MM.1S (cell line): ENCODE results near the gene CUEDC2.

ENCODE experiments used
- DNase-seq: peaks from one replicate; pipeline ENCODE4 v3.0.0-alpha.2; 2015
- H2AFZ ChIP-seq: fragments of 300-600 bp; sonication (generic); 2 replicates; pipeline ENCODE4 v1.6.0; 2016; ENCODE audit warnings: antibody characterized with exemption, low read length
- H3F3A ChIP-seq: fragments of 300-600 bp; sonication (generic); 2 replicates; pipeline ENCODE4 v1.6.1; 2016; ENCODE audit warnings: mild to moderate bottlenecking, antibody characterized with exemption, low read length, moderate library complexity, mixed read lengths; ENCODE audit not compliant: insufficient read depth
- H3K27ac ChIP-seq: fragments of 300-600 bp; sonication (generic); 2 replicates; pipeline ENCODE4 v1.5.1; 2016; ENCODE audit warnings: mild to moderate bottlenecking, low read length
- H3K27me3 ChIP-seq: fragments of 300-600 bp; sonication (generic); replicated peaks from 2 replicates; pipeline ENCODE4 v1.6.0; 2016; ENCODE audit warnings: low read length; ENCODE audit not compliant: insufficient read depth
- H3K36me3 ChIP-seq: fragments of 300-600 bp; sonication (generic); replicated peaks from 2 replicates; pipeline ENCODE4 v1.6.1; 2016; ENCODE audit warnings: mild to moderate bottlenecking, low read length, mixed read lengths; ENCODE audit not compliant: insufficient read depth
- H3K4me1 ChIP-seq: fragments of 300-600 bp; sonication (generic); 2 replicates; pipeline ENCODE4 v1.6.1; 2016; ENCODE audit warnings: low read length, mixed read lengths
- H3K4me2 ChIP-seq: fragments of 300-600 bp; sonication (generic); 2 replicates; pipeline ENCODE4 v1.6.0; 2016; ENCODE audit warnings: low read depth, low read length
- H3K4me3 ChIP-seq: fragments of 300-600 bp; sonication (generic); 2 replicates; pipeline ENCODE4 v1.5.1; 2016; ENCODE audit warnings: low read length, mixed read lengths
- H3K79me2 ChIP-seq: fragments of 300-600 bp; sonication (generic); 2 replicates; pipeline ENCODE4 v1.6.1; 2016; ENCODE audit warnings: mixed run types, low read length, mixed read lengths
- H3K9ac ChIP-seq: fragments of 300-600 bp; sonication (generic); 2 replicates; pipeline ENCODE4 v1.6.1; 2016; ENCODE audit warnings: low read length, mixed read lengths
- H3K9me2 ChIP-seq: fragments of 300-600 bp; sonication (generic); replicated peaks from 2 replicates; pipeline ENCODE4 v1.6.1; 2016; ENCODE audit warnings: mild to moderate bottlenecking, low read length, mixed read lengths; ENCODE audit not compliant: insufficient read depth
- H3K9me3 ChIP-seq: fragments of 300-600 bp; sonication (generic); replicated peaks from 2 replicates; pipeline ENCODE4 v1.6.1; 2016; ENCODE audit warnings: mild to moderate bottlenecking, low read length, mixed read lengths; ENCODE audit not compliant: insufficient read depth
- H4K20me1 ChIP-seq: fragments of 300-600 bp; sonication (generic); 2 replicates; pipeline ENCODE4 v1.6.1; 2016; ENCODE audit warnings: mild to moderate bottlenecking, low read length, moderate library complexity, mixed read lengths; ENCODE audit not compliant: insufficient read depth
- EZH2 ChIP-seq: fragments of 300-600 bp; sonication (generic); optimal IDR thresholded peaks from 2 replicates; pipeline ENCODE3; 2017; ENCODE audit warnings: low read depth, mild to moderate bottlenecking, antibody characterized with exemption, low read length, mixed read lengths
- EZH2phosphoT487 ChIP-seq: fragments of 300-600 bp; sonication (generic); IDR thresholded peaks from 2 replicates; pipeline ENCODE4 v1.6.1; 2018; ENCODE audit warnings: antibody characterized with exemption, low read length
- TF ChIP-seq, protein P1 (sequence below): fragments of 300-600 bp; sonication (generic); IDR thresholded peaks from 2 replicates; pipeline ENCODE4 v1.5.1; 2016; ENCODE audit warnings: antibody characterized with exemption, low read length, mixed read lengths

Gene CUEDC2

DNA sequence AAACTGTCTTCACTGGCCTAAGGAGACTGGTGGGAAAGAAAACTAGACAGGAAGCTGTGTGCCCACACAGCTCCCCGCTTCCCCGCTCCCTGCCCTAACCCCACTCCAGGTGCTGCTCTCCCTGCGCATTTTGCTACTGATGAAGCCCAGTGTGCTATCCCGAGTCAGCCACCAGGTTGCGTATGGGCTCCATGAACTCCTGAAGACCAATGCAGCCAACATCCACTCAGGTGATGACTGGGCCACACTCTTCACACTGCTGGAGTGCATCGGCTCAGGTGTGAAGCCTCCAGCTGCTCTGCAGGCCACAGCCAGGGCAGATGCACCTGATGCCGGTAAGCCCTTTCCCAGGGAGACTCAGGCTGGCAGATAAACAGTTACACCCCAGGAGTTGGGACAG, 57.1 kb downstream of the CUEDC2 start:
- H3K36me3 ChIP-seq: peaks cover 9% of the 10 kb centered on the region; the same call in 1 of the 2 replicates
- H3K4me1 ChIP-seq: no peaks in the 10 kb centered on the region
- TF ChIP-seq EZH2phosphoT487 (no peak), EZH2 (no peak)
- TF ChIP-seq, protein P1, sequence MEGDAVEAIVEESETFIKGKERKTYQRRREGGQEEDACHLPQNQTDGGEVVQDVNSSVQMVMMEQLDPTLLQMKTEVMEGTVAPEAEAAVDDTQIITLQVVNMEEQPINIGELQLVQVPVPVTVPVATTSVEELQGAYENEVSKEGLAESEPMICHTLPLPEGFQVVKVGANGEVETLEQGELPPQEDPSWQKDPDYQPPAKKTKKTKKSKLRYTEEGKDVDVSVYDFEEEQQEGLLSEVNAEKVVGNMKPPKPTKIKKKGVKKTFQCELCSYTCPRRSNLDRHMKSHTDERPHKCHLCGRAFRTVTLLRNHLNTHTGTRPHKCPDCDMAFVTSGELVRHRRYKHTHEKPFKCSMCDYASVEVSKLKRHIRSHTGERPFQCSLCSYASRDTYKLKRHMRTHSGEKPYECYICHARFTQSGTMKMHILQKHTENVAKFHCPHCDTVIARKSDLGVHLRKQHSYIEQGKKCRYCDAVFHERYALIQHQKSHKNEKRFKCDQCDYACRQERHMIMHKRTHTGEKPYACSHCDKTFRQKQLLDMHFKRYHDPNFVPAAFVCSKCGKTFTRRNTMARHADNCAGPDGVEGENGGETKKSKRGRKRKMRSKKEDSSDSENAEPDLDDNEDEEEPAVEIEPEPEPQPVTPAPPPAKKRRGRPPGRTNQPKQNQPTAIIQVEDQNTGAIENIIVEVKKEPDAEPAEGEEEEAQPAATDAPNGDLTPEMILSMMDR: no peak
- no peaks in the 10 kb centered on the region for H3K79me2 ChIP-seq
- no peaks in the 10 kb centered on the region for H3K9me3 ChIP-seq
- no peak overlapping the region for H3K4me3 ChIP-seq
- no peaks in the 10 kb centered on the region for H3F3A ChIP-seq
- no peak for DNase-seq
- no peaks in the 10 kb centered on the region for H4K20me1 ChIP-seq
- H3K9ac ChIP-seq: no peak overlapping the region
- no peaks in the 10 kb centered on the region for H3K27me3 ChIP-seq
- H3K9me2 ChIP-seq: no peaks in the 10 kb centered on the region
- no peak overlapping the region for H3K4me2 ChIP-seq
- no peak overlapping the region for H3K27ac ChIP-seq
- no peak overlapping the region for H2AFZ ChIP-seq
